GM19438 (cell line): ENCODE data around the gene EIF3L.

Source experiments
- ATAC-seq: cut with Tn5 transposase; IDR thresholded peaks from one replicate; pipeline ENCODE4 v1.9.1; 2021; ENCODE audit warnings: low read depth; ENCODE audit not compliant: unreplicated experiment

Gene EIF3L

DNA sequence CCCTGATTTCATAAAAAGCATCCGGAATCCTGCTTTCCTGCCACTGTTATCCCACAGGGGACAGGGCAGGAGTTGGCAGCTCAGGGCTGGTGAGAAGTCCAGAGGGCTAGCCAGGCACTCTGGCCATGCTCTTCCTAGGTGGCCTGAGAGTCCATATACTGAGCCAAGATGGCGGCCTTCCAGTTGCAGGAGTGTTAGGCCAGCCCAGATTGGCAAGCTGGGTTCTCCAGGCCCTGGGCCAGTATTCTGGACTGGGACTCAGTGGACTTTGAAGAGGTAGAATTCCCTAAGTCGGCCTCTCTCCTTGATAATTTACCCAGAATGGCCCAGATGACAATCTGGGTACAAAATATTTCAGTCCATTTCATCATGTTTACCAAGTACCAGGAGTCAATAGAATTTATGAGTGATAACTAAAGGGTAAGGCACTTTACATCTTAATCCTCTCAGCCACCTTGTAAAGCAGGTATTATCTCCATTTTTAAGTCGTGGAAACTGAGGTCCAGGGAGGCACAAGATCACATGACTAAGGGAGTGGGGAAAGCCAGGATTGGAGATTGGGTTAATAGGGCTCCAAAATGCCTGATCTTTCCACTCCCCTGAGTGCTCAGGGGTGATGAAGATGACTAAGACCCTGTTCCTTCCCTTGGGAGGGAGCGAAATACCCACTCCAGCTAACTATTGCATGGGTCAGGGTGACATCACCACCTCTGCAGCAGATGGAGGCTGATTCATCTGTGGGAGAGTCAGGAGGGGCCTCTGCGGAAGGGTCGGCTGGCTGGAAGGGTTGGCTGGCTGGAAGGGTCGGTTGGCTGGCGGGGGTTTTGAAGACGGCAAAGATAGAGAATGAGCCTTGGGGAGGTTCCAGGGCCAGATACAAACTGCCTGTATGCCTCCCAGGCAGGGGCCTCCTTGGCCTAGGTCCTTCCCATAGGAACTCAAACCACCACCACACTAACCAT, 55.6 kb downstream of the EIF3L start:
- no peak for ATAC-seq

DNA sequence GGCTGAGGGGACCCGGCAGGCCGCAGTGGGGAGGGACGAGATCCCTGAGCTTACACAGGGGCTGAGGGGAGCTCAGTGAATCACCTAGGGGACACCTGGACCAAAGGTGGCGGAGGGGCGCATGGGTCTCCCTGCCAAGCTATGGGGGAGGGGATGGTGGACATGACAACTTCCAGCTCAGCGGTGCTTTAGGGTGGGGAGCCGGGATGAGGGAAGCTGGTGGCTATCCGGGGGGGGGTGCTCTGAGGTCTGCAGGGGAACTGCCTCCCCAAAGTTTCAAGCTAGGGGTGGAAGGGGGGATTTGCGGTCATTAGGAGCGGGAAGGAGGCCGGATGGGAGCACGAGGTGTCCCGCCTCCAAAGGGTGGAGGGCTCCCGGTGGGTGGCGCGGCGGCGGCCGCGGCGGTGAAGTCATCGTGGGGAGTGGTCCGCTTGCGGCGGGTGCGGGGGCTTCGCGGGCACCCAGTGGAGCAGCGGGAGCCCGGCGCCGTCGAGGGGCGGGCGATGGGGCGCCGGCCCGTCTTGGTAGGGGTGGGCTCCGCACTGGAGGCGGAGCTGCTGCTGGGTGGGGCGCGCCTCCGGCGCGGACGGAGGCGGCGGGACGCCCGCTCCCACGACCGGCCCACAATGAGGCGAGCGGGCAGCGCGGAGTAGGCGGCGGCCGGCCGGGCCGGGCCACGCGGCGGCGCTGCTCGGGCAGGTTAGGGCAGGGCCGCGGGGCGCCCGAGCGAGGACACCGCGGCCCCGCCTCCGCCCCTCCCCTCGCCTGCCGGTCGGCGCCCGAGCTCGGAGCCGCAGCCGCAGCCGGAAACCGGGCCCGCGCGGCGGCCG, 56.5 kb downstream of the EIF3L start, which contains the start of gene MICALL1:
Gene MICALL1, plus strand, starts transcription at position 764 of the 830 bp plus-strand sequence. CDS start 126 bp downstream, outside the sequence.
- ATAC-seq: peak; percentile 67

DNA sequence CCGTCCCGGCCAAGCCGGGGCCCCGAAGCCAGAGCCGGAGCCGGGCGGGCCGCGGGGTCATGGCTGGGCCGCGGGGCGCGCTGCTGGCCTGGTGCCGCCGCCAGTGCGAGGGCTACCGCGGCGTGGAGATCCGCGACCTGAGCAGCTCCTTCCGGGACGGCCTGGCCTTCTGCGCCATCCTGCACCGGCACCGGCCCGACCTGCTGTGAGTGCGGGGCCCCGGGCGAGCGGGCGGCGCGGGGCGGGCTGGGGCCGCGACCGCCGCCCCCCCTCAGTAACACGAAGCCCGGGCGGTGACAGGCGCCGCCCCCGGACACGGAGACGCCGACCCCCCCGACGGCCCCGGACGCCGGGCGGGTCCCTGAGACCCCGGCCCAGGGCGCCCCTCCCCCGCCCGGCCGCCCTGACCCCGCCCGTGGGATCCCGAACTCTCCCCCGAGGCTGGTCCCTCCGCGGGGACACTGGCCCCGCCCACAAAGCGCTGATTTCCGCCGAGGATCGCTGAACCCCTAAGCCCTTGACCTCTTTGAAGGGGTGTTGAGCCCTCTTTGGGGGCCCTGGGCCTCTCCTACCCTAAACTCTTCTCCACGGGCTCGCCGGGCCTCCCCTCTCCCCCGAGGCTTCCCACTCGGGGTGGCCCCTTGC, 57.3 kb downstream of the EIF3L start:
- ATAC-seq: peak; percentile 40

DNA sequence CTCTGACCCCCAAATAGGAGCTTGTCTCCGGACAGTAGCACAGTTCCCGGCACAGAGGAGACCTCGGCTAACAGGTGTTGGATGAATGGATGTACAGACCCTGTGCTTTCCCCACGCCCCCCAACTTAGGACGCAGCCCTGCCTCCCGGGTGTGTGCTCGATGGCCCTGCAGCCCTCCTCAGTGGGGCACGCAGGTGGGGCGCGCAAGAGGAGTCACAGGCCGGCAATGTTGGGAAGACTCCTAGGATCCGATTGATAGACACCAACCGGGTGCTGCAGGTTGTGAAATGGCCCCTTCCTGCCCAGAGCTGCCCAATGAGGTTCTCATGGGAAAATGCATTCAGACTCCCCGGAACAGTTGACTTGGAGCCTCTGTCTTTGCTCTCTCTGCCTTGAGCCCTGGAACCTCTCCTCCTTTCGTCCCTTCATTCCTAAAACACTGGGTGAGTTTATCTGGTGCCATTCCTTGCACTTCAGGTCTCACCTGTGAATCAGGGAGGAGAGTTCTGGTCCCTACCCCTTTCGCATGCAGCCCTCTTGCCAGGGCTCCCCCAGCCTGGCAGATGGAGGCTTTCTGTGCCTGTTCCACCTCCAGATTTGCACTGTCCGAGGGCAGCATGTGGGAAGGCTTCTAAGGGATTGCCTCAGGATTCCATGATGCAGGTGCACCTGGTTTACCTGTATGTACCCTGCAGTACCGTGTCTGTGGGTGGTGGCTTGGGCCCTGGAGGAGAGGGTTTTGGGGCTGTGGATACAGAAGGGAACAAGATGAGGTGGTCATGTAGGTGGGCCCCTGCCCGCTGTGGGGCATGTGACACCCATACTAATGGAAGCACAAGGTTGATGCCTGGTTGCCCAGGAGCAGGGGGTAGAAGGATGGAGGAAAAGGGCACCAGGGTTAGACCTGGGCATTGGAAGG, 58.1 kb downstream of the EIF3L start:
- no peak for ATAC-seq

DNA sequence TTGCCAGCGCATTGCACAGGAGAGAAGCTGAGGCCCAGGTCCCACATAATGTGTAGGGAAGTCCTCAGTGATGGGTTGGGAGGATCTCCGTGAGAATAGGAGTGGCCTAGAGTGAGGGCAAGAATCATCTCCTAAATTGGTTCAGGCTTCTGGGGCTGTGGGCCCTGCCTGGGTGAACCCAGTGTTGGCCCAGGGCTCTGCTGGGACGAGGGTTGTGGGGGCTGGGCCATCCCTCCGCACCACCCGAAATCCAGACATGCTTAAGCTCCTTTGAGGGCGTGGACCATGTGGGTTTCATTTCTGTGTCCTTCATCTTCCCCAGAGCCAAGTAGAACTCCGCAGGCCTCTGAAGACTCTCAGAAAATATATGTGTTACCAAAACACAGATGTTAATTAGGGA, 60.5 kb downstream of the EIF3L start:
- ATAC-seq: no peak

DNA sequence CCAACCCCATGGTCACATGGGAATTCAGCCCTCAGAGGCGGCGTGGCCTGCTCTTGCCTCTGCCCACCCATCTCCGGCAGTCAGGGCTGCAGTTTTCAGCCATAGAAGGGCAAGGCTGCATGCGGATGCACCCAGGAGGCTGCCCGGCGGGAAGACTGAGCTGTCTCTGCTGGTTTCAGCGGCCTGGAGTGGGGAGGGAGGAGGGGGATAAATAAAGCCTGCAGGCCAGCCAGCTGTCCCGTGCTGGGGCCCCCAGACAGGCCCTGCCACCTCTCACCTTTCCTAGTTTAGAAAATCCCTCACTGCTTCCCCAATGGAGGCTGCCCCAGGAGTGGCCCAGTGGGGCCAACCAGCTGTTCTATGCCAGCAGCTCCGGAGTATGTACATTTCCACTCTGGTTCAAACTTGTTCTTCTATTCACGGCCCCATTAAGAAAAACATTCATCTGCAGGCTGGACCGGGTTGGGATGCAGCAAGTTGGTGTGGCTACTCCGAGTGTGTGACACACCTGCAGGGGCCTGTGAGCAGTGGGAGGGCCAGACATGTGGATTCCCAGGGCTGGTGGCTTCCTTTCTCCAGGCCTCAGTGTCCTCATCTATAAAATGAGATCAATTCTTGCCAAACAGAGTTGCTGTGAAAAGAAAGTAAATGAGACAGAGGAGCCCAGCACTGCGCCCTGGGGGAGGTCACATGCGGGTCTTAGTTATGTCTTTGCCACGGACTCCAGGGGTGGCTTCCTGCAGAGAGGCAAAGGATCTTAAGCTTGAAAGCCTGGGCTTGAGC, 61.9 kb downstream of the EIF3L start:
- no peak for ATAC-seq

DNA sequence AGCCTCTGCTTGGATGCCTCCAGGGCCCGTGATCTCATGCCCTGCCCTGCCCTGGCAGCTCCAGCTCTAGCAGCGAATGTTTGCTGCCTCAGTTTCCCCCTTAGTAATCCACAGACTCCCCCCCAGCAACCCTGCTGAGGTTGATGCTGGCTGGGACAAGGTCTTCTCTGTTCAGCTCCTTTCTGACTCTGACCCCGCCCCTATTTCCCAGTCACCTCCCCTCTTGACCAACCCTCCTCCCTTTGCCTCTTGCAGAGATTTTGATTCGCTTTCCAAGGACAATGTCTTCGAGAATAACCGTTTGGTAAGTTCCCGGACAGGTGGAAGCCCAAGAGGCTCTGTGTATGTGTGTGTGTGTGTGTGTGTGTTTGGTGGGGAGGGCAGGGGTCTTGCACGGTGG, 62.5 kb downstream of the EIF3L start:
- no peak for ATAC-seq

DNA sequence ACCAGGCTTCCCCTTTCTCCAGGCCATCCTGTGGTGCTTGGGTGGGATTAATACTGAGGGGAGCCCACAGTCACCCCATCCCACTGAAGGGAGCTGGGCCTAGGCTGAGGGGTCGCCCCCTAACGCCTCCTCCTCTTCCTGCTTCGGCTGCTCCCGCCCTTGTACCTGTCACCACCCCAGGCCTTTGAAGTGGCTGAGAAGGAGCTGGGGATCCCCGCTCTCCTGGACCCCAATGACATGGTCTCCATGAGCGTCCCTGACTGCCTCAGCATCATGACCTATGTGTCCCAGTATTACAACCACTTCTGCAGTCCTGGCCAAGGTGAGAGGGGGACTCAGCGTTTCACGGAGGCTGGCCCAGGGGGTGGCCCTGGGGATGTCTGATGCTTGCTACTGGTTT, 63.0 kb downstream of the EIF3L start:
- no peak for ATAC-seq

DNA sequence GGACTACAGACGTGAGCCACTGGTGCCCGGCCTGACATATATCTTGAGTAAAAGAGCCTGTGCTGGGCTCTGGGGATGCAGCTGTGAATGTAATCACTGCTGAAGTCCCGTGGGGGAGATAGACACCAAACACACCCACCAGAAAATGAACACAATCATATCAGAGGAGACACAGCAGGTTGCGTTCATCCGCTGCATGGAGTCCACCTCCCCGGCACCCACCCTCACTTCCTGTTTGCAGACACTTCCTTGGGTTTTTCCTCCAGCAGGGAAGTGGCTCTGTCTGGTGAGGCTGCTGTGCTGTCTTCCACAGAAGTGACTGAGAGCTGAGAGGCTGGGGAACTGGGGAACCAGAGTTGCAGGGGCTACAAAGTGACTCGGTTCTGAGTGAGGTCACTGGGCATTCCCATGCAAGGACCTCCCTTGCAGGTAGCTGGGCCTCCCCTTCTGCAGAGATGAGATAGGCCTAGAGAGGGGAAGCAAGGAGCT, 64.1 kb downstream of the EIF3L start:
- no peak for ATAC-seq

DNA sequence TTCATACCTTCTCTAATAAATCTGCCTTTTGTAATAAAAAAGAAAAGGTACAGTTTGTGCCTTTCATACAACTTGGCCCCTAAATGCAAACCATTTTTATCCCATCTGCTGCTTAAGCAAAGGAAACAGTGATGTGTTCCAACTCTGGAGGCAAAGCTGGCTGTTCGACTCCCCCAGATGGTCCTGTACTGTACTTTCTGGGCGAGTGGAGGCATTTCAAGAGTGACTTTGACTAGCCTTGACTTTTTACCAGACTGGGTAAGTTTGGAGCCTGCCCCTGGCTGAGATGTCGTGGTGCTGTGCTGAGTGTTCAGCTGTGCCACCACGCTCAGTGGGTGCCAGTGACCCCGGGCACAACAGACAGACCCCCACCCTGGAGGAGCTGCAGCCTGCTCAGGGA, 67.1 kb downstream of the EIF3L start:
- ATAC-seq: no peak

DNA sequence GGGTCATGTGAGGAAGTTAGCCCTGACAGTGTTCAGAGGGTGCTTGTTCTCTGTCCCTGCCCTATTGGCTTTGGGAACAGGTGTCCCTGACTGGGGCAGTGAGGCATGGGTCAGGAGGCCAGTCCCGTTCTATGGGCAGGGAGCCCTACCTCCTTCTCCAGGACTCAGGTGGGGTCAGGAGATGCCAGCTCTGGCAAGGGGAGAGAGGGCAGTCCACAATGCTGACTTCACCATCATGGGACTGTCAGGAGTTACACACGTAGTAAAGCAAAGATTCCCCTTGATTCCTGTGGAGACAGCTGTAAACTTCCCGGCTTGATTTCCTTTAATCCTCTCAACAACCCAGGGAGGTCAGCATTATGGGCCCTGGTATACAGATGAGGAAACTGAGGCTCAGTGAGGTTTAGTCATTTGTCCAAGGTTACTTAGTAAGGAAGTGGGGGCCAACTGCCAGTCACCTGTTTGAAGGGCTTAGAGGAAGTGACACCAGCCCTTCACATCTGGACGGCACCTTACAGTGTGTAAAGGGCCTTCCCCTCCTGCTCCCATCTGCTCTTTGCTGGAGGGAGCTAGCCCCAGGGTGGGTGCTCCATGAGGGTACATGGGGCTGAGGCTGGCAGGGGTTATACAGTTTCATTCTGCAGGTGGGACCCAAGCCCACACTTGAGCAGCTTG, 68.8 kb downstream of the EIF3L start:
- no peak for ATAC-seq

DNA sequence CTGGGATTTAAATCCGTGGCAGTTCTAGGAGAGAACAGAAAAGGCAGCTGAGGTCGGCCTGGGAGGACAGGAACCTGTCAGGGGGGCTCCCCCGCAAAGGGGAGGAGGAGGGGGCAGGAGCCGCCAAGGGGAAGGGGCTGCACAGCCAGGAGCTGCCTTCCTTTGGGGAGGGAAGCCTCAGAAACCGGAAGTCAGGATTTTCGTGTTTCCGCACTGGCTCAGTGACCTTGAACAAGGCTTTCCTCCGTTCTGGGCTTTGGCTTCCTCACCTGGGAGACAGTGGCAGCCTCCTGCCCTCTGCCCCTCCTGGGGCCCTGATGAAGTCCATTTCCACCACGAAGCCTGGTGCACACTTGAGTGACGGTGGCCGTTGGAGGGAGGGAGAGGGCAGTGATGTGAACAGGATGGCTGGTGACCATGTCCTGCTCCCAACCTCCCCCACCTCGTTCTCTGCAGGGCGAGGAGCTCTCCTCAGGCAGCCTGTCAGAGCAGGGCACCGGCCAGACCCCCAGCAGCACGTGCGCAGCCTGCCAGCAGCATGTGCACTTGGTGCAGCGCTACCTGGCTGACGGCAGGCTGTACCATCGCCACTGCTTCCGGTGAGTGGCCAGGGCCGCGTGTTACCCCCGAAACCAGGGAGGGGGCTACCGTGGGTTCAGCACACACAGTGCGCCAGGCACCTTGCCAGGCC, 69.5 kb downstream of the EIF3L start:
- no peak for ATAC-seq

DNA sequence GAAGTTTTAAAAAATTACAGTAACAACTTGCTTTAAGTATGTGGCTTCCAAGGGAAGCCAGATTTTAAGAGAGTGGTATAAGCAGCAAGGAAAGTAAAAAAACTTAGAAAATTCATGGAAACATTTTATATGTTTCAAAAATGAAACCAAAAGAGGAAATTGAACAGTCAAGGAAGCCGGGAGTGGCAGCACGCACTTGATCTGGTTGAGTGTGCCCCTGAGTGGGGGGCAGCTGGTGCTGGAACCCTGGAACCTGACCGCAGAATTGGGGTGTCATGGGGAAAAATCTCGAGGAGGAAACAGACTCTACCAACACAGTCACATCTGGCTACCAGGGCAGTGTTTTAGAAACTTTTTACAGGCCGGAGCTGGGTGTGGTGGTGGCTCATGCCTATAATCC, 70.9 kb downstream of the EIF3L start:
- no peak for ATAC-seq

DNA sequence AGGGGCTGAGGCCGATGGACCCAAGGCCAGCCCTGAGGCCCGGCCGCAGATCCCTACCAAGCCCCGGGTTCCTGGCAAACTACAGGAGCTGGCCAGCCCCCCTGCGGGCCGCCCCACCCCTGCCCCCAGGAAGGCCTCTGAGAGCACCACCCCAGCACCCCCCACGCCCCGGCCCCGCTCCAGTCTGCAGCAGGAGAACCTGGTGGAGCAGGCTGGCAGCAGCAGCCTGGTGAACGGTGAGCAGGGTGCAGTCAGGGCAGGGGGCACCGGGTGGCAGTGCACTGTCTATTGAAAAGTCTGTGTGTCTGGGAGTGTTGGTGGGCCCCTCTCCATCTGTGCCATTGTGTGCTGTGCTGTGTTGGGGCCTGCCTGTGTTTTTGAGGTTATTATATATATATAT, 73.0 kb downstream of the EIF3L start:
- ATAC-seq: no peak

DNA sequence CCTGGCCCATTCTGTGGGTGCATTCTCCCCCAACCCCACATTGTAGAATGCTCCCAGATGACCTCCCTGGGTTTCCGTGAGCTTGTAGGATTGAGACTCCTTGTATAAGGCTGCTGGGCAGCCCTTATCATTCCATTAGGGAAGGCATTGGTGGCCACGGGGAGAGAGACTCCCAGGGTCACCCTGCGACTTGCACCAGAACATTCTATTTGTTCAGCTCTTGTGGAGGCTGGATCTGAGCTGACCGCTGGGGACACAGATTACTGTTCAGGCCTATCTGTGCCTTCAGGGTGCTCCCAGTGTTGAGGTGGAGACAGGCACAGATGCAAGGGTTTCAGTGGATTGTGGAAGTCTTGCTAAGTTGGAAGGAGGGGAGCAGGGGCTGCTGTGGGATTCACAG, 74.7 kb downstream of the EIF3L start:
- ATAC-seq: no peak

DNA sequence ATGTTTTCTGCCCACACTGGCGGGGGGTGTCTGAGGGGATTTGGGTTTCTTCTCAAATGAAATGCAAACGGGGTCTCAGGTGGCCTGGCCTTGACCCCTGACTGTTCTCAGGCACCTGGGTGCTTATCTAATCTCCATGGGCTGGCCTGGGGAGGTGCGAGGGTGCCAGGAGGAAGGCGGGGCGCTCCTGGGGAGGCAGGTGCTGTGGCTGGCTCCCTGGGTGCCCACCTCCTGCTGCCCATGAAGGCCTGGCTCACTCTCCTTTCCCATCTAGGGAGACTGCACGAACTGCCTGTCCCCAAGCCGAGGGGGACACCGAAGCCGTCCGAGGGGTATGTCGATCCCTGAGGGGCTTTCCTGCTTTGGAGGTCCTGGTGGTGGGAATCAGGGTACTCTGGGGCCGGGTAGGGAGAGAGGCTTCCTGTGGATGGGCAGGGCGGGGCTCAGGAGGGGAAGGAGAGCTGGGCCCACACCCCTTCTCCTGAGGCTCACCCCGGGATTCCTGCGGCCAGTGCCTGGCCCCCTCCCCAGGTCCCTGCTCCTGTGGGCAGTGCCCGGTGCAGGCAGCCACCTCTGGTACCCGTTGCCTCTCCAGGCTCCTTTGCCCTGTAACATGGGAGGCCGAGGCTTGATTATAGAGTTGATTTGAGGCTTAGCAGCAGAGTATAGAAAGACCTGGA, 75.3 kb downstream of the EIF3L start:
- ATAC-seq: no peak

DNA sequence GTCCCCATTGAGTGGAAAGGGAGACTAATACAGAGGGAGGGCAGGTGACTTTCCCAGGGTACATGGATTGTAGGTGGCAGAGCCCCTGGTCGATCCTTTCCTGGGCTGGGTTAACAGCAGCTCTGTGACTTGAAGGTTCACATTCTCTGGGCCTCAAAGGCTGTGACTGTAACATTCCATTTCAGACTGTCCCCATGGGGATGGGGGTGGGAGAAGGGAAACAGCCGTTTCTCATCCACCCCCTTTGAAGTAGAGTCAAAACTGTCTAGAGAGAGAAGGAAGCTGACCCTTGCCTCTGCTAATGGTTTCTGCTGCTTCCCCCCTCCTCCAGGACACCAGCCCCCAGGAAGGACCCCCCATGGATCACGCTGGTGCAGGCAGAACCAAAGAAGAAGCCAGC, 76.1 kb downstream of the EIF3L start:
- ATAC-seq: no peak
